Hepatocyte (in vitro differentiated cells): ENCODE measurements around the gene GRIK4. TPM values are rescaled to one million over a fixed set of nuclear protein-coding genes. Genes with fewer than 3 reads are reported as not detected.

Source experiments
- DNase-seq: peaks from one replicate; pipeline ENCODE4 v3.0.0-alpha.2; 2016; ENCODE audit warnings: low spot score
- H2AFZ ChIP-seq: fragments of 200-600 bp; sonication (generic); 2 replicates; pipeline ENCODE4 v1.6.0; 2016; ENCODE audit warnings: antibody characterized with exemption, mild to moderate bottlenecking
- H3K27ac ChIP-seq: fragments of 200-600 bp; sonication (generic); 2 replicates; pipeline ENCODE4 v1.5.1; 2016; ENCODE audit warnings: mild to moderate bottlenecking
- H3K27me3 ChIP-seq: fragments of 200-600 bp; sonication (generic); 2 replicates; pipeline ENCODE4 v1.6.1; 2016
- H3K36me3 ChIP-seq: fragments of 200-600 bp; sonication (generic); replicated peaks from 2 replicates; pipeline ENCODE4 v1.5.1; 2016; ENCODE audit warnings: low read depth; ENCODE audit not compliant: insufficient read depth
- H3K4me1 ChIP-seq: fragments of 200-600 bp; sonication (generic); 2 replicates; pipeline ENCODE4 v1.5.1; 2016; ENCODE audit warnings: mild to moderate bottlenecking, moderate library complexity; ENCODE audit not compliant: insufficient read depth
- H3K4me2 ChIP-seq: fragments of 200-600 bp; sonication (generic); 2 replicates; pipeline ENCODE4 v1.6.0; 2016
- H3K4me3 ChIP-seq: fragments of 200-600 bp; sonication (generic); 2 replicates; pipeline ENCODE4 v1.5.1; 2016; ENCODE audit warnings: mild to moderate bottlenecking
- H3K79me2 ChIP-seq: fragments of 200-600 bp; sonication (generic); 2 replicates; pipeline ENCODE4 v1.6.0; 2017; ENCODE audit warnings: mild to moderate bottlenecking
- H3K9me2 ChIP-seq: fragments of 200-600 bp; sonication (generic); replicated peaks from 2 replicates; pipeline ENCODE4 v1.6.0; 2017; ENCODE audit warnings: mild to moderate bottlenecking; ENCODE audit not compliant: insufficient read depth
- H3K9me3 ChIP-seq: fragments of 200-600 bp; sonication (generic); 2 replicates; pipeline ENCODE4 v1.5.1; 2016; ENCODE audit warnings: low read depth, mild to moderate bottlenecking
- H4K20me1 ChIP-seq: fragments of 200-600 bp; sonication (generic); 2 replicates; pipeline ENCODE4 v1.6.0; 2016; ENCODE audit warnings: mild to moderate bottlenecking; ENCODE audit not compliant: insufficient read depth, poor library complexity, severe bottlenecking
- CTCF ChIP-seq: fragments of 200-600 bp; sonication (generic); IDR thresholded peaks from 2 replicates; pipeline ENCODE4 v1.5.1; 2016; ENCODE audit warnings: antibody characterized with exemption, mild to moderate bottlenecking; ENCODE audit not compliant: poor library complexity
- EZH2 ChIP-seq: fragments of 200-600 bp; sonication (generic); IDR thresholded peaks from 2 replicates; pipeline ENCODE4 v1.6.1; 2016; ENCODE audit warnings: antibody characterized with exemption, mild to moderate bottlenecking, borderline replicate concordance
- EZH2phosphoT487 ChIP-seq: fragments of 200-600 bp; sonication (generic); IDR thresholded peaks from one replicate; pipeline ENCODE4 v1.6.1; 2018; ENCODE audit warnings: antibody characterized with exemption, mild to moderate bottlenecking, low read depth, moderate library complexity; ENCODE audit not compliant: unreplicated experiment, severe bottlenecking
- WGBS: methylation state at CpG from one replicate; pipeline ENCODE4 v1.1.6; 2016; ENCODE audit warnings: low lambda C conversion rate; ENCODE audit errors: missing lambda C conversion rate; 5-methylcytosine and 5-hydroxymethylcytosine counted together
- polyA plus RNA-seq: library from polyadenylated mRNA; unstranded; fragments of >200 nt; fragmentation: Nextera tagmentation; extraction: Ambion mirVana; gene quantifications from 2 replicates; pipeline ENCODE4 v1.2.1, GENCODE V29; 2016
- total RNA-seq: library from RNA; depleted of rRNA; stranded (reverse); fragments of >200 nt; gene quantifications from 2 replicates; pipeline ENCODE4 v1.2.3, GENCODE V29; 2014

The GRIK4 gene
- total and polyA plus RNA-seq, 2 experiments from 2014 or later = 1.5 to 2.3 TPM

- no peak overlapping the region for H3K4me2 ChIP-seq
- H4K20me1 ChIP-seq = no peaks in the 10 kb centered on the region
- H2AFZ ChIP-seq = no peak overlapping the region
- peaks cover 12% of the 10 kb centered on the region for H3K27me3 ChIP-seq
- no peaks in the 10 kb centered on the region for H3K9me3 ChIP-seq
- H3K27ac ChIP-seq = no peak overlapping the region
- H3K9me2 ChIP-seq = no peaks in the 10 kb centered on the region
- H3K79me2 ChIP-seq = no peaks in the 10 kb centered on the region
- H3K4me1 ChIP-seq = no peaks in the 10 kb centered on the region
- TF ChIP-seq EZH2 (no peak), CTCF (no peak), EZH2phosphoT487 (no peak)
- DNase-seq = no peak
- no peak overlapping the region for H3K4me3 ChIP-seq
- H3K36me3 ChIP-seq = no peaks in the 10 kb centered on the region
- WGBS = 92% methylated on average over 5 of the region's 5 CpGs
Observed at GRCh38 chr11:120682866-120683265, 171.3 kb downstream of the GRIK4 start.

DNA sequence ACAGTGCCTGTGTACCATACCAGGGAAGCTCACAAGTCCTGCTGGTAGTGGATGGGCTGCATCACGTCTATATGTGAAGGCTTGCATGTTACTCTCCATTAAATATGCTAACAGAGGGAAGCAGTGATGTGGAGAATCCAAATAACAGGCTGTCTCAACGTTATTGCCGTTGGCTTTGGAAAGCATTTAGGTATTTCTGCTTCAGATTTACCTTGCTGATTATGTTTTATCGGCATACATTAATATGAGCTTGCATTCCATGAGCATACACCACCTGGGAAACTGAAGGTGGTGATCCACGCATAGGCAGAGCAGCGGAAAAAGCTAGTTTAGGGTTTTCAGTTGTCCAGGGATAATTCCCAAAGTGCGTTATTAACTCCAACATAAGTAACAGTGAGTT is 175.0 kb downstream of the GRIK4 start:
- no peaks in the 10 kb centered on the region for H3K36me3 ChIP-seq
- H3K9me3 ChIP-seq = no peaks in the 10 kb centered on the region
- H3K27ac ChIP-seq = no peak overlapping the region

GRCh38 chr11:120688163-120688562 is 176.6 kb downstream of the GRIK4 start:
- Histone ChIP-seq H4K20me1 (no peaks in the 10 kb centered on the region), H3K27ac (no peak overlapping the region), H3K9me3 (no peaks in the 10 kb centered on the region), H3K27me3 (peaks cover 8% of the 10 kb centered on the region), H3K4me1 (no peaks in the 10 kb centered on the region), H3K36me3 (no peaks in the 10 kb centered on the region), H3K79me2 (no peaks in the 10 kb centered on the region), H3K4me2 (no peak overlapping the region), H3K4me3 (no peak overlapping the region), H3K9me2 (no peaks in the 10 kb centered on the region), H2AFZ (no peak overlapping the region)
- DNase-seq = no peak
- TF ChIP-seq EZH2phosphoT487 (no peak), EZH2 (no peak), CTCF (no peak)
- 88% methylated on average over 1 of the region's 1 CpG for WGBS

More for the DNA sequence above, 175.0 kb downstream of the GRIK4 start:
- Histone ChIP-seq H3K4me1 (no peaks in the 10 kb centered on the region), H3K79me2 (no peaks in the 10 kb centered on the region), H4K20me1 (no peaks in the 10 kb centered on the region), H3K9me2 (no peaks in the 10 kb centered on the region), H3K4me3 (no peak overlapping the region), H2AFZ (no peak overlapping the region), H3K4me2 (no peak overlapping the region), H3K27me3 (peaks cover 10% of the 10 kb centered on the region)
- DNase-seq = no peak
- 78% methylated on average over 7 of the region's 7 CpGs for WGBS
- TF ChIP-seq EZH2phosphoT487 = no peak
- no peak for TF ChIP-seq CTCF
